ENCODE measurements around the gene NIFK. TPM values are rescaled to one million over a fixed set of nuclear protein-coding genes. Genes with fewer than 3 reads are reported as not detected.

Gene NIFK
- polyA plus RNA-seq, 3 donors = 21.9 to 36.8 (median 33.2) TPM

Other genes with a start within 250 kb of the NIFK start
- not detected for gene RNU4ATAC, start 206.0 kb downstream of the NIFK start, polyA plus RNA-seq
- 10 to 100 TPM in 2 of 3 donors, 1 to 10 TPM in 1; 7.9 to 17.1 (median 16.2) TPM for gene CLASP1, start 87.4 kb downstream of the NIFK start, polyA plus RNA-seq
- 10 to 100 TPM; 15.1 to 27.8 (median 22.5) TPM for gene TSN, start 18.8 kb upstream of the NIFK start, polyA plus RNA-seq

Measured in adipose tissue (tissue), 3 donors.